Nephron (organoid): ENCODE results near the gene MYLK.

ENCODE experiments used
- H3K27ac Mint-ChIP-seq, 3 experiments: 2 replicates each; pipeline ENCODE4 v1.8.0; 2020; ENCODE audit warnings: mixed read lengths in 3 of 3, mild to moderate bottlenecking in 2 of 3, moderate library complexity in 1 of 3
- H3K27me3 Mint-ChIP-seq: 2 replicates; pipeline ENCODE4 v1.8.0; 2021; ENCODE audit warnings: low read depth, mild to moderate bottlenecking, moderate library complexity, mixed read lengths
- H3K36me3 Mint-ChIP-seq: 2 replicates; pipeline ENCODE4 v1.8.0; 2020; ENCODE audit warnings: low read depth, mixed read lengths
- H3K4me1 Mint-ChIP-seq: 2 replicates; pipeline ENCODE4 v1.8.0; 2020; ENCODE audit warnings: mixed read lengths
- H3K4me3 Mint-ChIP-seq, 3 experiments: 2 replicates each; pipeline ENCODE4 v1.8.0; 2020; ENCODE audit warnings: mild to moderate bottlenecking in 3 of 3, mixed read lengths in 3 of 3, moderate library complexity in 2 of 3
- H3K9me3 Mint-ChIP-seq: 2 replicates; pipeline ENCODE4 v1.8.0; 2020; ENCODE audit warnings: mixed read lengths
- CTCF ChIP-seq, 3 experiments: fragments of 200-600 bp; sonication (generic); IDR thresholded peaks; one replicate each; pipeline ENCODE4 v1.5.0; 2021; ENCODE audit warnings: antibody characterized with exemption in 3 of 3; ENCODE audit not compliant: unreplicated experiment in 3 of 3

The MYLK gene

GRCh38 chr3:123755085-123755484 is 129.0 kb downstream of the MYLK start:
- no peak overlapping the region for H3K4me3 Mint-ChIP-seq
- no peaks in the 10 kb centered on the region for H3K36me3 Mint-ChIP-seq
- no peaks in the 10 kb centered on the region for H3K9me3 Mint-ChIP-seq
- H3K4me1 Mint-ChIP-seq: peaks cover 17% of the 10 kb centered on the region
- peaks cover 7% of the 10 kb centered on the region for H3K27me3 Mint-ChIP-seq
- no peak for TF ChIP-seq CTCF (IDR thresholded peaks at IDR 0.05; ENCODE audit: unreplicated experiment in 3 of 3)
- peak overlapping the region; percentile 56 to 88 (median 81) for H3K27ac Mint-ChIP-seq

GRCh38 chr3:123753286-123753685 is 130.8 kb downstream of the MYLK start:
- Mint-ChIP-seq H3K4me1 (peaks cover 17% of the 10 kb centered on the region), H3K9me3 (no peaks in the 10 kb centered on the region), H3K36me3 (no peaks in the 10 kb centered on the region), H3K27ac (no peak overlapping the region), H3K4me3 (no peak overlapping the region), H3K27me3 (peaks cover 7% of the 10 kb centered on the region)
- no peak for TF ChIP-seq CTCF (IDR thresholded peaks at IDR 0.05; ENCODE audit: unreplicated experiment in 3 of 3)

- Mint-ChIP-seq H3K9me3 (no peaks in the 10 kb centered on the region), H3K27me3 (peaks cover 11% of the 10 kb centered on the region), H3K4me3 (no peak overlapping the region)
Observed at GRCh38 chr3:123752228-123752627, 131.9 kb downstream of the MYLK start.

GRCh38 chr3:123751433-123751832 is 132.7 kb downstream of the MYLK start:
- Mint-ChIP-seq H3K4me3 (no peak overlapping the region), H3K36me3 (no peaks in the 10 kb centered on the region), H3K9me3 (no peaks in the 10 kb centered on the region), H3K27me3 (peaks cover 9% of the 10 kb centered on the region), H3K27ac (no peak overlapping the region), H3K4me1 (peaks cover 6% of the 10 kb centered on the region)
- TF ChIP-seq CTCF (IDR thresholded peaks at IDR 0.05; ENCODE audit: unreplicated experiment in 3 of 3): no peak

More at GRCh38 chr3:123752228-123752627, 131.9 kb downstream of the MYLK start:
- Mint-ChIP-seq H3K4me1 (peaks cover 7% of the 10 kb centered on the region), H3K36me3 (no peaks in the 10 kb centered on the region), H3K27ac (no peak overlapping the region)
- TF ChIP-seq CTCF (IDR thresholded peaks at IDR 0.05; ENCODE audit: unreplicated experiment in 3 of 3): no peak

GRCh38 chr3:123750659-123751420 is 133.3 kb downstream of the MYLK start:
- H3K9me3 Mint-ChIP-seq: no peaks in the 10 kb centered on the region
- peaks cover 7% of the 10 kb centered on the region for H3K27me3 Mint-ChIP-seq
- H3K27ac Mint-ChIP-seq: peak overlapping the region in 1 of 3 experiments; percentile 21
- peaks cover 6% of the 10 kb centered on the region for H3K4me1 Mint-ChIP-seq
- TF ChIP-seq CTCF (IDR thresholded peaks at IDR 0.05; ENCODE audit: unreplicated experiment in 3 of 3): no peak
- no peaks in the 10 kb centered on the region for H3K36me3 Mint-ChIP-seq
- no peak overlapping the region for H3K4me3 Mint-ChIP-seq

GRCh38 chr3:123750209-123750608 is 133.9 kb downstream of the MYLK start:
- Mint-ChIP-seq H3K36me3 (no peaks in the 10 kb centered on the region), H3K9me3 (no peaks in the 10 kb centered on the region), H3K27ac (no peak overlapping the region), H3K4me3 (no peak overlapping the region), H3K4me1 (peaks cover 6% of the 10 kb centered on the region), H3K27me3 (peaks cover 4% of the 10 kb centered on the region)
- no peak for TF ChIP-seq CTCF (IDR thresholded peaks at IDR 0.05; ENCODE audit: unreplicated experiment in 3 of 3)
